Mesodermal cell (in vitro differentiated cells): ENCODE measurements around the gene SYNDIG1.

Source experiments
- H3K27ac ChIP-seq: 2 replicates; pipeline ENCODE4 v1.7.0; 2013; ENCODE audit warnings: mild to moderate bottlenecking, low read depth, low read length, moderate library complexity; ENCODE audit not compliant: severe bottlenecking
- H3K36me3 ChIP-seq: 2 replicates; pipeline ENCODE4 v1.7.1; 2013; ENCODE audit warnings: mild to moderate bottlenecking, low read length, moderate library complexity; ENCODE audit not compliant: control insufficient read depth, insufficient read depth
- H3K4me1 ChIP-seq: one replicate; pipeline ENCODE4 v1.7.1; 2013; ENCODE audit warnings: mild to moderate bottlenecking, low read length; ENCODE audit not compliant: insufficient read depth, control insufficient read depth, poor library complexity, severe bottlenecking
- H3K4me3 ChIP-seq: 2 replicates; pipeline ENCODE4 v1.7.0; 2013; ENCODE audit warnings: low read length, control low read depth, mild to moderate bottlenecking; ENCODE audit not compliant: insufficient read depth, poor library complexity, severe bottlenecking; ENCODE audit errors: extremely low read depth
- H3K9me3 ChIP-seq: 2 replicates; pipeline ENCODE4 v1.7.1; 2013; ENCODE audit warnings: mild to moderate bottlenecking, low read length, moderate library complexity; ENCODE audit not compliant: control insufficient read depth
- WGBS, 2 experiments: methylation state at CpG; one replicate each; pipeline ENCODE4 v1.1.5; 2013; ENCODE audit warnings: missing lambda C conversion rate in 2 of 2; ENCODE audit not compliant: insufficient coverage in 2 of 2; 5-methylcytosine and 5-hydroxymethylcytosine counted together

Gene SYNDIG1

DNA sequence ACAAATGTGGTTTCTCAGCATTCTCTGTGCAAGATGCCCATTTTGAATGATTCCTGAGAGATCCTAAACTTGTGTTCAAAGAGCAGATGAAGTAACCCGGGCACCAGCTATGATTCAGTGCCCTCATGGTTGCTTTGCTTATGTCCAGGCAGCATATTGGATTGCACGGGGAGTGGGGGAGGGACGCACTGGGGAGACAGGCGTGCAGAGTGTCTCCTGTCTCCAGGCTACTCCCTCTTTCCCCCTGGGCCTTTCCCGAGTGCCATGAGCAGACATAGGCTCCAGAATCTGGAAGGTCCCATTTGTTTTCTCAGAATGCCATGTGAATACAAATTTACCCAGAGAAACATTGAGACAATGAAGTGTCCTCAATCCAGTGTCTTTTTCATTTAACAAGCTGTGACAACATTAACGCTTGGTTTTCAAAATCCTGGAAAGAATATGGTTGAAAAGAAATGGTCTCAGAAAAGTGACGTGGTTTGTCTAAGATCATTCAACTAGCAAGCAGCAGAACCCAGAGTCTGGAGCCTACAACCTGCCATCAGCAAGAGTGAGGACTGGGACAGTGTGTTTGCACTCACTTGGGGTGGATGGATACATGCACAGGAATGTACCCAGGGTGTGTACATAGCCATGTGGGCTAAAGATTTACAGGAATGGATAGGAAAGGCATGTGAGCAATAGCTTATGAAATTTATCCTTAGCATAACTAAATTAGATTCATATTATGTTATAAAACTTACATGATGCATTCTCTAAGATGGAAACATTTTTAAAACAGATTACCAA is 4.2 kb downstream of the SYNDIG1 start:
- peaks cover 5% of the 10 kb centered on the region for H3K4me1 ChIP-seq
- H3K36me3 ChIP-seq, result no peaks in the 10 kb centered on the region
- no peak overlapping the region for H3K4me3 ChIP-seq
- H3K9me3 ChIP-seq, result no peaks in the 10 kb centered on the region
- WGBS, 2 experiments, result 67 to 81% methylated on average over 3 to 7 of the region's 7 CpGs
- no peak overlapping the region for H3K27ac ChIP-seq

DNA sequence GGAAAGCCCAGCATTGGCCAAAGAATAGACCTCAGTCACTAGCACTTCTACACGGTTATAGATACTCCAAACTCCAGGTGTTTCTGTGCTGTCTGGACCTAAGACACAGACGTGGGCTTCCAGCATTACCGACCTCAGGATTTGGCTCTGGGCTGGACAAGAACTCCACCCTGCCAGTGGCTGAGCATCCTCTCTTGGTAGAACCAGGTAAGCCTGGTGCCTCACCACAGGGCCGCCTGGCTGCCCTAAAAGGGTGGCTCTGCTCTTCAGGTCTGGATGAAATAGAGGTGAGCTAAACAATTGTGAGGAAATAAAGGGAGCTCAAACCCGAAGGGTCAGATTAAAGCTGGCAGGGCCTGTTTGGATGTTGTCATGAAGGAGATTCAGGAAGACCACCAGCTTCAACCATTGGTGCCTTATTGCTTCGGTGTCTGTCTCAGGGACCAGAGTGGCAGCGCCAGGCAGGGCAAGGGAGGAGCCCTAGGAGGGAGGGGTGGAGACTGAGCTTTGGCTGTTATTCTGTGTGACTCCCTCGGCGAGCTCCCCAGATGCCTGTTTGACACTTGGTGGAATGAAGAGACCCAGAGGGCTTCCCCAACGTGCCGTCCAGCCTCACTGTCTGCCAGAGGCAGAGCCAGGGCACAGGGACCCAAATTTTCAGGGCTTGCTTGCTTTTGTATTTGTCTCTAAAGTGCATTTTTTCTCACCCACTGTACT is 8.6 kb downstream of the SYNDIG1 start:
- WGBS, 2 experiments, result 84 to 93% methylated on average over 10 to 11 of the region's 11 CpGs
- H3K4me3 ChIP-seq, result no peak overlapping the region
- peaks cover 8% of the 10 kb centered on the region for H3K4me1 ChIP-seq
- no peak overlapping the region for H3K27ac ChIP-seq
- no peaks in the 10 kb centered on the region for H3K9me3 ChIP-seq
- H3K36me3 ChIP-seq, result no peaks in the 10 kb centered on the region

GRCh38 chr20:24478584-24478983 is 9.2 kb downstream of the SYNDIG1 start:
- Histone ChIP-seq H3K4me3 (no peak overlapping the region), H3K4me1 (peaks cover 8% of the 10 kb centered on the region), H3K9me3 (no peaks in the 10 kb centered on the region), H3K36me3 (no peaks in the 10 kb centered on the region), H3K27ac (no peak overlapping the region)
- 71 to 77% methylated on average over 7 of the region's 7 CpGs for WGBS, 2 experiments

DNA sequence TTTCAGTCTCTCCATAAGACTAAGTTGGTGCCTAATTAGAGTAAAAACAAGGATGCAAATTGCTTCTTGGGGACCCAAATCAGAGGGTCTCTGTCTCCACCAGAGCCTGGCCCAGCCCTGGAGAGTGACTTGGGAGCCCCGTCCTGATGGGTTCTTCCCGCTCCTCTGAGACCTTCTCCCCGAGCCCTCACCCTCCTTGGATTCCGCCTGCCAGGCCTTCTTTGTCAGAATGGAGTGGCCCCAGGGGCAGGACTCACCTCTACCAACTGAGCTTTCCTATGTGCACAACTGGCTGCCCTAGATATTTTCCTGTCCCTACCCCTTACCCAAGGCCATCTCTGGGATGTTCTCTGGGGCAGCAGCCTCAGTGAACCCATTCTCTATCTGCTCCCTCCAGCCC is 9.7 kb downstream of the SYNDIG1 start:
- Histone ChIP-seq H3K27ac (no peak overlapping the region), H3K4me3 (no peak overlapping the region), H3K9me3 (no peaks in the 10 kb centered on the region), H3K36me3 (no peaks in the 10 kb centered on the region), H3K4me1 (peaks cover 8% of the 10 kb centered on the region)
- WGBS, 2 experiments, result 85 to 94% methylated on average over 4 of the region's 4 CpGs

- Histone ChIP-seq H3K4me1 (peaks cover 8% of the 10 kb centered on the region), H3K4me3 (no peak overlapping the region), H3K27ac (no peak overlapping the region), H3K9me3 (no peaks in the 10 kb centered on the region), H3K36me3 (no peaks in the 10 kb centered on the region)
- WGBS, 2 experiments, result 70 to 77% methylated on average over 4 of the region's 4 CpGs
Measured at GRCh38 chr20:24479595-24479994, 10.2 kb downstream of the SYNDIG1 start.

- Histone ChIP-seq H3K36me3 (no peaks in the 10 kb centered on the region), H3K27ac (no peak overlapping the region), H3K9me3 (no peaks in the 10 kb centered on the region), H3K4me1 (peaks cover 8% of the 10 kb centered on the region), H3K4me3 (no peak overlapping the region)
- 87 to 100% methylated on average over 3 of the region's 4 CpGs for WGBS, 2 experiments
Measured at GRCh38 chr20:24480509-24480908, 11.1 kb downstream of the SYNDIG1 start.

- H3K27ac ChIP-seq, result no peak overlapping the region
- peaks cover 8% of the 10 kb centered on the region for H3K4me1 ChIP-seq
- no peaks in the 10 kb centered on the region for H3K36me3 ChIP-seq
- WGBS, 2 experiments, result 96 to 98% methylated on average over 6 to 7 of the region's 7 CpGs
- H3K4me3 ChIP-seq, result no peak overlapping the region
- H3K9me3 ChIP-seq, result no peaks in the 10 kb centered on the region
Measured at GRCh38 chr20:24481173-24481572, 11.7 kb downstream of the SYNDIG1 start.

GRCh38 chr20:24483435-24484080 is 14.1 kb downstream of the SYNDIG1 start:
- Histone ChIP-seq H3K36me3 (no peaks in the 10 kb centered on the region), H3K4me1 (peaks cover 8% of the 10 kb centered on the region), H3K27ac (no peak overlapping the region), H3K4me3 (no peak overlapping the region), H3K9me3 (no peaks in the 10 kb centered on the region)
- 94 to 96% methylated on average over 16 to 18 of the region's 18 CpGs for WGBS, 2 experiments

- Histone ChIP-seq H3K4me3 (no peak overlapping the region), H3K9me3 (no peaks in the 10 kb centered on the region), H3K4me1 (peaks cover 3% of the 10 kb centered on the region), H3K27ac (no peak overlapping the region), H3K36me3 (no peaks in the 10 kb centered on the region)
- 92 to 93% methylated on average over 8 of the region's 8 CpGs for WGBS, 2 experiments
Measured at GRCh38 chr20:24484081-24484450, 14.6 kb downstream of the SYNDIG1 start.

- H3K4me3 ChIP-seq, result no peak overlapping the region
- whole genome bisulfite sequencing, 2 experiments, result 100% methylated on average over 1 of the region's 1 CpG; no CpG with 5 or more reads in 1 of the 2 experiments
- H3K27ac ChIP-seq, result no peak overlapping the region
- no peaks in the 10 kb centered on the region for H3K9me3 ChIP-seq
- no peaks in the 10 kb centered on the region for H3K4me1 ChIP-seq
- no peaks in the 10 kb centered on the region for H3K36me3 ChIP-seq
Measured at GRCh38 chr20:24485981-24486380, 16.6 kb downstream of the SYNDIG1 start.
